Pancreas (tissue), 10 donors: Measurements from ENCODE around the gene NLGN4Y. TPM values are rescaled to one million over a fixed set of nuclear protein-coding genes. Genes with fewer than 3 reads are reported as not detected.

Source experiments
- ATAC-seq, 4 donors: fragments of 200-7000 bp; cut with Tn5 transposase; one replicate each; pipeline versions ENCODE4 v1.8.0 to v1.9.1; 2020; ENCODE audit warnings: mild to moderate bottlenecking in 4 of 4, moderate library complexity in 4 of 4
- DNase-seq, 6 donors: peaks; one replicate each; pipeline ENCODE4 v3.0.0-alpha.2; 2020
- FAIRE-seq: peaks from 2 replicates; lab custom pipeline; 2012; peaks lifted over from hg19 to GRCh38; lab: Jason Lieb, UNC
- H3K27ac ChIP-seq, 4 donors: fragments of 200-600 bp; sonication (generic); 1 replicate in 3 of 4; 2 replicates in 1 of 4; pipeline versions ENCODE4 v1.5.0 to v1.8.0; 2020
- H3K27me3 ChIP-seq, 4 donors: fragments of 200-600 bp; one replicate each; pipeline ENCODE4 v1.8.0; 2021
- H3K36me3 ChIP-seq, 3 donors: fragments of 200-600 bp; sonication (generic) in 1 of 3; one replicate each; pipeline versions ENCODE4 v1.5.0 to v1.8.0; 2020 to 2021
- H3K4me1 ChIP-seq, 3 donors: fragments of 200-600 bp; one replicate each; pipeline ENCODE4 v1.8.0; 2021
- H3K4me3 ChIP-seq, 4 donors: fragments of 200-600 bp; sonication (generic) in 2 of 4; one replicate each; pipeline versions ENCODE4 v1.5.0 to v1.8.0; 2020 to 2021
- H3K9me3 ChIP-seq, 4 donors: fragments of 200-600 bp; one replicate each; pipeline ENCODE4 v1.8.0; 2021
- WGBS, 2 donors: extraction: QIAGEN DNeasy Blood & Tissue Kit; methylation state at CpG; one replicate each; pipeline ENCODE4 v1.1.7; 2013; 5-methylcytosine and 5-hydroxymethylcytosine counted together
- intact Hi-C, 3 donors: fragments of 100-400 bp; cut with DNase I; formaldehyde crosslinking; loops; one replicate each; pipeline versions ENCODE4 v1.11.1 to v1.14.2; 2022
- polyA plus RNA-seq, 2 donors: library from polyadenylated mRNA; stranded (reverse); fragments of 200-250 nt; gene quantifications; one replicate each; pipeline ENCODE4 v1.2.3, GENCODE V29; 2013
- total RNA-seq, 6 donors: library from RNA; stranded (reverse); fragmentation: NEBNext Ultra II Directional in 4 of 6; extraction: Animal tissue kit (Norgen Biotek cat#: 25700) in 4 of 6; gene quantifications; one replicate each; pipeline versions ENCODE4 v1.2.1 to v1.2.4, GENCODE V29; 2021 to 2023
- TF ChIP-seq, protein P1 (sequence below), 4 donors: fragments of 200-600 bp; sonication (generic) in 3 of 4; IDR thresholded peaks; one replicate each; pipeline versions ENCODE4 v1.5.0 to v1.8.0; 2021; ENCODE audit warnings: antibody characterized with exemption in 4 of 4
- donor health status: healthy with polysubstance abuse.
- donor health status: DM: no; HTN: no; CAD: no; lungs with moderate emphysema.
- donor health status: DM: no; HTN: no; CAD: no.
- donor health status: control.
- donor health status: control.
- donor health status: Bipolar disorder and iron deficiency.
- donor health status: DM: yes; HTN: yes; CAD: no.
- donor health status: DM: no; HTN: no; CAD: no.
- donor health status: DM: no; HTN: no; CAD: no.
- donor health status: DM: yes; HTN: yes; CAD: no.

NLGN4Y gene
- total and polyA plus RNA-seq, 8 donors: 2.3 to 2.5 TPM; not detected in 6

DNA sequence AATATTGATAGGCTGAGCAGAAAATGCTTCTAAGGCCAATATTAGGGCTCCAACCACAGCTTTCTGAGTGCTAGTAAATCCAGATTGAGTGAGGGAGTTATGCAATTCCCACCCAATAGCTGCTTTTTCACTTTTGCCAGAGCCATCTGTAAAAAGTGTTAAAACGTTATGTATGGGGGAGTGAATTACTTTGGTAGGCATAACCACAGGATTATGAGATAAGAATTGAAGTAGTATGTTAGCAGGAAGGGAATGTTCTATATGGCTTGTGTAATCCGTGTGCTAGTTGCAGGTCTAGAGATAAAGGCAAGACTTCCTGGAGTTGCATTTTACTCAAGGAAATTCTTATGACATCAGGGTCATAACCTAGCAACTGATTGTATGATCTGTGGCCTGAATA, 347.6 kb downstream of the NLGN4Y start:
- ATAC-seq (no peak), FAIRE-seq (no peak), DNase-seq (no peak)
- WGBS, 2 donors: 19% methylated on average over 2 of the region's 2 CpGs; no CpG with 5 or more reads in 1 of the 2 donors
- TF ChIP-seq, protein P1, sequence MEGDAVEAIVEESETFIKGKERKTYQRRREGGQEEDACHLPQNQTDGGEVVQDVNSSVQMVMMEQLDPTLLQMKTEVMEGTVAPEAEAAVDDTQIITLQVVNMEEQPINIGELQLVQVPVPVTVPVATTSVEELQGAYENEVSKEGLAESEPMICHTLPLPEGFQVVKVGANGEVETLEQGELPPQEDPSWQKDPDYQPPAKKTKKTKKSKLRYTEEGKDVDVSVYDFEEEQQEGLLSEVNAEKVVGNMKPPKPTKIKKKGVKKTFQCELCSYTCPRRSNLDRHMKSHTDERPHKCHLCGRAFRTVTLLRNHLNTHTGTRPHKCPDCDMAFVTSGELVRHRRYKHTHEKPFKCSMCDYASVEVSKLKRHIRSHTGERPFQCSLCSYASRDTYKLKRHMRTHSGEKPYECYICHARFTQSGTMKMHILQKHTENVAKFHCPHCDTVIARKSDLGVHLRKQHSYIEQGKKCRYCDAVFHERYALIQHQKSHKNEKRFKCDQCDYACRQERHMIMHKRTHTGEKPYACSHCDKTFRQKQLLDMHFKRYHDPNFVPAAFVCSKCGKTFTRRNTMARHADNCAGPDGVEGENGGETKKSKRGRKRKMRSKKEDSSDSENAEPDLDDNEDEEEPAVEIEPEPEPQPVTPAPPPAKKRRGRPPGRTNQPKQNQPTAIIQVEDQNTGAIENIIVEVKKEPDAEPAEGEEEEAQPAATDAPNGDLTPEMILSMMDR (IDR thresholded peaks at IDR 0.05): no peak
- Histone ChIP-seq H3K9me3 (no peaks in the 10 kb centered on the region), H3K27me3 (no peaks in the 10 kb centered on the region), H3K36me3 (no peaks in the 10 kb centered on the region), H3K4me1 (no peaks in the 10 kb centered on the region), H3K4me3 (no peak overlapping the region), H3K27ac (no peak overlapping the region)
- intact Hi-C loops: no loop called here
